Measurements from ENCODE around the gene EIF4A2.

EIF4A2 gene

GRCh38 chr3:186789554-186790260 is 6.3 kb downstream of the EIF4A2 start:
- peaks cover 87% of the 10 kb centered on the region for H3F3A ChIP-seq (ENCODE audit: insufficient read depth, low read length)
- peaks cover 53% of the 10 kb centered on the region for H3K36me3 ChIP-seq (replicated peaks; ENCODE audit: insufficient read depth, low read length)
- TF ChIP-seq EZH2phosphoT487 (IDR thresholded peaks at IDR 0.05; ENCODE audit: low read length) (no peak), CTCF (IDR thresholded peaks at IDR 0.05; ENCODE audit: low read length) (no peak), EZH2 (optimal IDR thresholded peaks at IDR 0.05; ENCODE audit: low read depth, low read length) (no peak)
- H2AFZ ChIP-seq (ENCODE audit: low read length) = no peak overlapping the region
- H3K9me2 ChIP-seq (replicated peaks; ENCODE audit: insufficient read depth, low read length) = no peaks in the 10 kb centered on the region
- peaks cover 45% of the 10 kb centered on the region for H3K79me2 ChIP-seq (ENCODE audit: low read length)
- H3K9me3 ChIP-seq (replicated peaks; ENCODE audit: insufficient read depth, low read length) = no peaks in the 10 kb centered on the region
- H3K27me3 ChIP-seq (replicated peaks; ENCODE audit: insufficient read depth, low read length) = no peaks in the 10 kb centered on the region
- H3K27ac ChIP-seq (ENCODE audit: low read length) = peak overlapping the region; percentile 17; the same call in 1 of the 2 replicates
- peaks cover 19% of the 10 kb centered on the region for H3K4me1 ChIP-seq (ENCODE audit: low read length)
- no peak overlapping the region for H3K9ac ChIP-seq (ENCODE audit: low read length)
- no peak overlapping the region for H3K4me2 ChIP-seq (ENCODE audit: low read depth, low read length)
- H3K4me3 ChIP-seq (ENCODE audit: low read length) = no peak overlapping the region
- no peak for DNase-seq
- H4K20me1 ChIP-seq (ENCODE audit: insufficient read depth, low read length) = peaks cover 67% of the 10 kb centered on the region

- Histone ChIP-seq H4K20me1 (ENCODE audit: insufficient read depth, low read length) (peaks cover 59% of the 10 kb centered on the region), H3K4me3 (ENCODE audit: low read length) (no peak overlapping the region)
- DNase-seq = peak; percentile 54
Measured at GRCh38 chr3:186790261-186790981, 7.0 kb downstream of the EIF4A2 start.

GRCh38 chr3:186798239-186798874 is 15.0 kb downstream of the EIF4A2 start:
- peaks cover 25% of the 10 kb centered on the region for H3K36me3 ChIP-seq (replicated peaks; ENCODE audit: insufficient read depth, low read length)

More at GRCh38 chr3:186790261-186790981, 7.0 kb downstream of the EIF4A2 start:
- Histone ChIP-seq H3K4me2 (ENCODE audit: low read depth, low read length) (no peak overlapping the region), H3K27me3 (replicated peaks; ENCODE audit: insufficient read depth, low read length) (no peaks in the 10 kb centered on the region), H3K79me2 (ENCODE audit: low read length) (peaks cover 38% of the 10 kb centered on the region), H2AFZ (ENCODE audit: low read length) (no peak overlapping the region), H3K27ac (ENCODE audit: low read length) (peak overlapping the region; percentile 17; the same call in 1 of the 2 replicates), H3F3A (ENCODE audit: insufficient read depth, low read length) (peaks cover 80% of the 10 kb centered on the region), H3K9ac (ENCODE audit: low read length) (no peak overlapping the region), H3K4me1 (ENCODE audit: low read length) (peaks cover 19% of the 10 kb centered on the region), H3K36me3 (replicated peaks; ENCODE audit: insufficient read depth, low read length) (peaks cover 47% of the 10 kb centered on the region), H3K9me3 (replicated peaks; ENCODE audit: insufficient read depth, low read length) (no peaks in the 10 kb centered on the region), H3K9me2 (replicated peaks; ENCODE audit: insufficient read depth, low read length) (no peaks in the 10 kb centered on the region)
- TF ChIP-seq EZH2phosphoT487 (IDR thresholded peaks at IDR 0.05; ENCODE audit: low read length) = no peak
- TF ChIP-seq CTCF (IDR thresholded peaks at IDR 0.05; ENCODE audit: low read length) = no peak
- TF ChIP-seq EZH2 (optimal IDR thresholded peaks at IDR 0.05; ENCODE audit: low read depth, low read length) = no peak

More at GRCh38 chr3:186798239-186798874, 15.0 kb downstream of the EIF4A2 start:
- DNase-seq = no peak
- no peak overlapping the region for H3K4me3 ChIP-seq (ENCODE audit: low read length)
- no peaks in the 10 kb centered on the region for H3K9me3 ChIP-seq (replicated peaks; ENCODE audit: insufficient read depth, low read length)
- H3K4me1 ChIP-seq (ENCODE audit: low read length) = peaks cover 11% of the 10 kb centered on the region
- H2AFZ ChIP-seq (ENCODE audit: low read length) = no peak overlapping the region
- H3K27ac ChIP-seq (ENCODE audit: low read length) = no peak overlapping the region
- H3K79me2 ChIP-seq (ENCODE audit: low read length) = peaks cover 54% of the 10 kb centered on the region
- H4K20me1 ChIP-seq (ENCODE audit: insufficient read depth, low read length) = no peaks in the 10 kb centered on the region
- no peak for TF ChIP-seq EZH2phosphoT487 (IDR thresholded peaks at IDR 0.05; ENCODE audit: low read length)
- TF ChIP-seq CTCF (IDR thresholded peaks at IDR 0.05; ENCODE audit: low read length) = no peak
- no peak for TF ChIP-seq EZH2 (optimal IDR thresholded peaks at IDR 0.05; ENCODE audit: low read depth, low read length)
- peaks cover 1% of the 10 kb centered on the region; the same call in 1 of the 2 replicates for H3F3A ChIP-seq (ENCODE audit: insufficient read depth, low read length)
- no peaks in the 10 kb centered on the region for H3K9me2 ChIP-seq (replicated peaks; ENCODE audit: insufficient read depth, low read length)
- H3K4me2 ChIP-seq (ENCODE audit: low read depth, low read length) = no peak overlapping the region
- no peaks in the 10 kb centered on the region for H3K27me3 ChIP-seq (replicated peaks; ENCODE audit: insufficient read depth, low read length)
- no peak overlapping the region for H3K9ac ChIP-seq (ENCODE audit: low read length)
